K562 (cell line): Measurements from ENCODE around the gene GORASP1. TPM values are rescaled to one million over a fixed set of nuclear protein-coding genes. Genes with fewer than 3 reads are reported as not detected.

ENCODE experiments used
- CBFB ChIP-seq: sonication (generic); formaldehyde crosslinking; IDR thresholded peaks from 2 replicates; pipeline ENCODE4 v1.4.0; 2020; ENCODE audit warnings: mild to moderate bottlenecking, missing genetic modification reagents
- CCAR2 ChIP-seq: fragments of 200-400 bp; formaldehyde crosslinking; IDR thresholded peaks from 2 replicates; pipeline ENCODE4 v1.6.1; 2017; ENCODE audit warnings: mild to moderate bottlenecking, low read depth, low read length
- CHCHD3 ChIP-seq: fragments of 250-450 bp; sonication (Bioruptor Pico); IDR thresholded peaks from 2 replicates; pipeline ENCODE4 v2.1.2; 2022; ENCODE audit warnings: mild to moderate bottlenecking
- CREB3 ChIP-seq: fragments of 450-650 bp; conservative IDR thresholded peaks from 2 replicates; pipeline ENCODE4 v1.6.1; 2016; ENCODE audit warnings: missing genetic modification characterization, low read depth, mild to moderate bottlenecking, missing compliant biosample characterization, moderate library complexity
- CTBP1 ChIP-seq: fragments of 450-650 bp; IDR thresholded peaks from 2 replicates; pipeline ENCODE4 v1.6.1; 2016; ENCODE audit warnings: borderline replicate concordance
- LCOR ChIP-seq: sonication (generic); formaldehyde crosslinking; IDR thresholded peaks from 2 replicates; pipeline ENCODE4 v1.8.0; 2022; ENCODE audit warnings: mild to moderate bottlenecking, missing genetic modification reagents
- MTF1 ChIP-seq: fragments of 250-450 bp; sonication (Bioruptor Pico); IDR thresholded peaks from 2 replicates; pipeline ENCODE4 v1.9.0; 2021; ENCODE audit warnings: moderate library complexity, mild to moderate bottlenecking, inconsistent platforms, borderline replicate concordance
- POLR3G ChIP-seq: IDR thresholded peaks from 2 replicates; pipeline ENCODE4 v1.6.1; 2011; ENCODE audit not compliant: insufficient read length, insufficient replicate concordance; ENCODE audit errors: extremely low read depth
- PTTG1 ChIP-seq: fragments of 450-650 bp; IDR thresholded peaks from 2 replicates; pipeline ENCODE4 v1.6.1; 2016; ENCODE audit warnings: low read depth, mild to moderate bottlenecking, missing genetic modification characterization, missing compliant biosample characterization
- RBM14 ChIP-seq: fragments of 200-400 bp; formaldehyde crosslinking; IDR thresholded peaks from 2 replicates; pipeline ENCODE4 v1.6.1; 2018; ENCODE audit warnings: low read depth, mild to moderate bottlenecking, low read length, moderate library complexity, borderline replicate concordance; ENCODE audit not compliant: insufficient read depth
- SIN3A ChIP-seq, 2 experiments: fragments of 150-350 bp in 1 of 2; IDR thresholded peaks; 2 replicates each; pipeline ENCODE4 v1.6.1; 2011 to 2016; ENCODE audit warnings: borderline replicate concordance in 2 of 2, low read depth in 2 of 2, low read length in 2 of 2, mild to moderate bottlenecking in 2 of 2, moderate library complexity in 2 of 2; ENCODE audit not compliant: control insufficient read depth in 1 of 2
- STAT6 ChIP-seq: sonication (generic); formaldehyde crosslinking; IDR thresholded peaks from 2 replicates; pipeline ENCODE4 v1.8.1; 2023; ENCODE audit warnings: mild to moderate bottlenecking, missing genetic modification reagents
- TFAM ChIP-seq: fragments of 250-450 bp; sonication (Bioruptor Pico); conservative IDR thresholded peaks from 2 replicates; pipeline ENCODE4 v1.5.0; 2021; ENCODE audit warnings: mild to moderate bottlenecking, moderate library complexity
- THRAP3 ChIP-seq: fragments of 450-650 bp; IDR thresholded peaks from 2 replicates; pipeline ENCODE4 v1.6.1; 2016; ENCODE audit warnings: mild to moderate bottlenecking, inconsistent platforms, borderline replicate concordance
- ZFPM2 ChIP-seq: fragments of 250-450 bp; sonication (Bioruptor Pico); IDR thresholded peaks from 2 replicates; pipeline ENCODE4 v1.5.1; 2022; ENCODE audit warnings: mild to moderate bottlenecking
- ZNF165 ChIP-seq: fragments of 250-450 bp; sonication (Bioruptor Pico); IDR thresholded peaks from 2 replicates; pipeline ENCODE4 v1.4.0; 2020; ENCODE audit warnings: borderline replicate concordance
- ZNF184 ChIP-seq: sonication (generic); formaldehyde crosslinking; IDR thresholded peaks from 2 replicates; pipeline ENCODE4 v1.5.0; 2020; ENCODE audit warnings: missing genetic modification reagents
- ZNF347 ChIP-seq: fragments of 450-650 bp; formaldehyde crosslinking; IDR thresholded peaks from 2 replicates; pipeline ENCODE4 v1.4.0; 2020; ENCODE audit warnings: low read depth, mild to moderate bottlenecking, moderate library complexity
- ZNF408 ChIP-seq: fragments of 250-450 bp; sonication (Bioruptor Pico); IDR thresholded peaks from 2 replicates; pipeline ENCODE4 v1.4.0; 2020; ENCODE audit warnings: low read depth, mild to moderate bottlenecking, moderate library complexity
- polyA plus RNA-seq, 8 experiments: library from polyadenylated mRNA; depleted of rRNA in 4 of 8; stranded (reverse) in 5 of 8; unstranded in 3 of 8; fragments of >200 nt; fragmentation: Nextera tagmentation in 2 of 8; fragmentation: Illumina TruSeq in 1 of 8; extraction: Ambion mirVana in 2 of 8; extraction: Trizol in 1 of 8; gene quantifications; 2 replicates each; pipeline versions ENCODE4 v1.2.1 to v1.2.3, GENCODE V29; 2011 to 2014; ENCODE audit warnings: inconsistent platforms in 1 of 8, missing spikeins in 1 of 8
- total RNA-seq, 7 experiments: library from RNA; depleted of rRNA in 6 of 7; stranded (reverse); fragments of >200 nt in 6 of 7; fragmentation: Illumina TruSeq in 2 of 7; extraction: Trizol in 2 of 7; gene quantifications; 2 replicates each; pipeline versions ENCODE4 v1.2.1 to v1.2.3, GENCODE V29; 2011 to 2021; ENCODE audit warnings: low replicate concordance in 1 of 7
- TF ChIP-seq, protein P1 (sequence below), 2 experiments: fragments of 450-650 bp; conservative IDR thresholded peaks; 2 replicates each; pipeline ENCODE4 v1.6.1; 2017; ENCODE audit warnings: mild to moderate bottlenecking in 2 of 2, moderate library complexity in 2 of 2
- TF ChIP-seq, protein P2 (sequence below), 2 experiments: fragments of 200-800 bp in 1 of 2; sonication (Bioruptor generic) in 1 of 2; sonication (generic) in 1 of 2; formaldehyde crosslinking in 1 of 2; IDR thresholded peaks in 1 of 2; conservative IDR thresholded peaks in 1 of 2; 2 replicates each; pipeline versions ENCODE4 v1.5.0 to v1.6.1; 2016 to 2020; ENCODE audit warnings: missing compliant biosample characterization in 1 of 2, missing genetic modification characterization in 1 of 2, missing genetic modification reagents in 1 of 2

Gene GORASP1
- total and polyA plus RNA-seq, 9 of the 15 experiments (the other 6 are each of a cell fraction or from before 2014, with no cell fraction given), result 8.4 to 87.9 (median 67.6) TPM

DNA sequence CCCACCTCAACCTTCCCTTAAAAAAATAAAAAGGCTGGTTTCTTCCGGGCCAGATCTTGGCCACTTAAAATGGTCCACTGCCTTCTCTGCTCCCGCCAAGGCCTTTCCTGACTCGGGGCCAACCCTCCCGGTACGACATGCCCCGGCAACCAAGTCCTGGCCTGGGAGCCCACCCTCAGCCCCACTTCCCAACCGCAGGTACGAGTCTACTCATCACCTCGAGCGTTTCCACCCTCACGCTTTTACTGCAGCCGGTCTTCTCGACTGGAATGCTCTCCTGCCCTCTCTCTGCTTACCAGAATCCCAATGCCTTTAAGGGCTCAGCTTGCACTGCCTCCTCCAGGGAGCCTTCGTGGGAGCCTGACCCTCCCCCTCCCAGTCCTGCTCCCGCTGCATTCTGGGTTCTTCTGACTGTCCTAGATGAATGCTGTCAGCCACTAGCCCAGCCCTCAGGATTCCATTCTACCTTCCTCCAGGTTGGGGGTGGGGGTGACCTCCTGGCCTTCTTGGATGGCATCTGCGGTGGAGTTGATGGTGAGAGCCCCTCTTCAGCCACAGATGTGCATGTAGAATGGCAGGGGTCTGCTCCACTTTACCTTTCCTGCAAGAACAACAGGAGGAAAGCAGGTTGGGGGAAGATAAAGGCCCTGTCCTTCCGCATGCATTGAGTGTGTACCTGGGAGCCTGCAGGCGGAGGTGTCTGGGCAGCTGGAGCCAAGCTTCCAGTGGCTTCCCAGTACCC lies 47.0 kb upstream of the GORASP1 start (continued):
- TF ChIP-seq, protein P1, sequence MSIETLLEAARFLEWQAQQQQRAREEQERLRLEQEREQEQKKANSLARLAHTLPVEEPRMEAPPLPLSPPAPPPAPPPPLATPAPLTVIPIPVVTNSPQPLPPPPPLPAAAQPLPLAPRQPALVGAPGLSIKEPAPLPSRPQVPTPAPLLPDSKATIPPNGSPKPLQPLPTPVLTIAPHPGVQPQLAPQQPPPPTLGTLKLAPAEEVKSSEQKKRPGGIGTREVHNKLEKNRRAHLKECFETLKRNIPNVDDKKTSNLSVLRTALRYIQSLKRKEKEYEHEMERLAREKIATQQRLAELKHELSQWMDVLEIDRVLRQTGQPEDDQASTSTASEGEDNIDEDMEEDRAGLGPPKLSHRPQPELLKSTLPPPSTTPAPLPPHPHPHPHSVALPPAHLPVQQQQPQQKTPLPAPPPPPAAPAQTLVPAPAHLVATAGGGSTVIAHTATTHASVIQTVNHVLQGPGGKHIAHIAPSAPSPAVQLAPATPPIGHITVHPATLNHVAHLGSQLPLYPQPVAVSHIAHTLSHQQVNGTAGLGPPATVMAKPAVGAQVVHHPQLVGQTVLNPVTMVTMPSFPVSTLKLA (conservative IDR thresholded peaks at IDR 0.05), result no peak
- TF ChIP-seq LCOR (CRISPR knock-in tag) (no peak), ZNF165 (CRISPR knock-in tag) (no peak), THRAP3 (no peak), STAT6 (CRISPR knock-in tag) (no peak), RBM14 (no peak), CBFB (no peak), MTF1 (CRISPR knock-in tag) (no peak), SIN3A (IDR thresholded peaks at IDR 0.05; ENCODE audit: borderline replicate concordance in 2 of 2, control insufficient read depth in 1 of 2, low read depth in 2 of 2, low read length in 2 of 2) (no peak), ZNF347 (CRISPR knock-in tag) (no peak), ZNF408 (CRISPR knock-in tag) (no peak), CCAR2 (no peak), ZFPM2 (CRISPR knock-in tag) (no peak), CHCHD3 (CRISPR knock-in tag) (no peak), CREB3 (tag) (no peak), CTBP1 (peak; percentile 80), ZNF184 (CRISPR knock-in tag) (no peak), TFAM (CRISPR knock-in tag) (no peak), PTTG1 (tag) (no peak), POLR3G (no peak)
- TF ChIP-seq, protein P2, sequence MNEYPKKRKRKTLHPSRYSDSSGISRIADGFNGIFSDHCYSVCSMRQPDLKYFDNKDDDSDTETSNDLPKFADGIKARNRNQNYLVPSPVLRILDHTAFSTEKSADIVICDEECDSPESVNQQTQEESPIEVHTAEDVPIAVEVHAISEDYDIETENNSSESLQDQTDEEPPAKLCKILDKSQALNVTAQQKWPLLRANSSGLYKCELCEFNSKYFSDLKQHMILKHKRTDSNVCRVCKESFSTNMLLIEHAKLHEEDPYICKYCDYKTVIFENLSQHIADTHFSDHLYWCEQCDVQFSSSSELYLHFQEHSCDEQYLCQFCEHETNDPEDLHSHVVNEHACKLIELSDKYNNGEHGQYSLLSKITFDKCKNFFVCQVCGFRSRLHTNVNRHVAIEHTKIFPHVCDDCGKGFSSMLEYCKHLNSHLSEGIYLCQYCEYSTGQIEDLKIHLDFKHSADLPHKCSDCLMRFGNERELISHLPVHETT (CRISPR knock-in tag; conservative IDR thresholded peaks at IDR 0.05 in 1 of 2, IDR thresholded peaks at IDR 0.05 in 1 of 2), result peak in 1 of 2 experiments; percentile 49; a peak in 1 of 4 replicates
